Loucy (cell line): ENCODE data around the gene MINDY4.

ENCODE experiments used
- CTCF ChIP-seq: fragments of 200-600 bp; sonication (generic); conservative IDR thresholded peaks from 2 replicates; pipeline ENCODE4 v1.5.1; 2014; ENCODE audit warnings: mild to moderate bottlenecking, antibody characterized with exemption, low read length
- EZH2phosphoT487 ChIP-seq: fragments of 200-600 bp; IDR thresholded peaks from 2 replicates; pipeline ENCODE4 v1.6.1; 2018; ENCODE audit warnings: antibody characterized with exemption, mild to moderate bottlenecking, moderate library complexity, borderline replicate concordance

GRCh38 chr7:30920584-30921539, 149.6 kb downstream of the MINDY4 start:
- no peak for TF ChIP-seq CTCF
- no peak for TF ChIP-seq EZH2phosphoT487
